WTC11 (cell line): ENCODE measurements around the gene ATP5ME. TPM values are rescaled to one million over a fixed set of nuclear protein-coding genes. Genes with fewer than 3 reads are reported as not detected.

Experiments
- ATAC-seq: fragments of 200-7000 bp; cut with Tn5 transposase; 2 replicates; pipeline ENCODE4 v1.10.0; 2021; ENCODE audit warnings: mild to moderate bottlenecking, moderate library complexity
- CTCF ChIA-PET: fragments of 300-600 bp; sonication (Branson Sonifier 250); formaldehyde crosslinking; loops from one replicate; lab custom pipeline; 2021; ENCODE audit warnings: antibody characterized with exemption; lab: Charles Lee
- POLR2A ChIA-PET: fragments of 350-600 bp; sonication (Branson Sonifier 250); formaldehyde crosslinking; loops from one replicate; lab custom pipeline; 2021; ENCODE audit warnings: antibody characterized with exemption; lab: Charles Lee
- DNase-seq: peaks from one replicate; pipeline ENCODE4 v3.0.0; 2021; ENCODE audit warnings: low spot score
- H3K27ac Mint-ChIP-seq: 2 replicates; pipeline ENCODE4 v1.8.0; 2021; ENCODE audit warnings: mixed read lengths
- H3K27me3 Mint-ChIP-seq: 2 replicates; pipeline ENCODE4 v1.8.0; 2021; ENCODE audit warnings: low read depth, mild to moderate bottlenecking, moderate library complexity, mixed read lengths
- H3K36me3 Mint-ChIP-seq: 2 replicates; pipeline ENCODE4 v1.8.0; 2021; ENCODE audit warnings: mixed read lengths
- H3K4me1 Mint-ChIP-seq: 2 replicates; pipeline ENCODE4 v1.8.0; 2022; ENCODE audit warnings: mixed read lengths
- H3K4me3 Mint-ChIP-seq: 2 replicates; pipeline ENCODE4 v1.8.0; 2021; ENCODE audit warnings: mild to moderate bottlenecking, moderate library complexity, mixed read lengths
- H3K9me3 Mint-ChIP-seq: 2 replicates; pipeline ENCODE4 v1.8.0; 2021; ENCODE audit warnings: mixed read lengths
- GRHL2 ChIP-seq: fragments of 250-450 bp; sonication (Bioruptor Pico); IDR thresholded peaks from 2 replicates; pipeline ENCODE4 v1.8.0; 2022; ENCODE audit warnings: mild to moderate bottlenecking, moderate library complexity; ENCODE audit not compliant: insufficient replicate concordance, severe bottlenecking
- GTF2I ChIP-seq: fragments of 250-450 bp; sonication (Bioruptor Pico); conservative IDR thresholded peaks from 2 replicates; pipeline ENCODE4 v1.4.0; 2021; ENCODE audit warnings: mild to moderate bottlenecking
- NR1H2 ChIP-seq: sonication (generic); formaldehyde crosslinking; IDR thresholded peaks from 2 replicates; pipeline ENCODE4 v1.9.0; 2021; ENCODE audit warnings: mild to moderate bottlenecking, moderate library complexity, missing genetic modification reagents
- NR3C1 ChIP-seq: sonication (generic); formaldehyde crosslinking; conservative IDR thresholded peaks from 2 replicates; pipeline ENCODE4 v1.8.1; 2023; ENCODE audit warnings: low read depth, mild to moderate bottlenecking, missing genetic modification reagents
- RELA ChIP-seq: sonication (generic); formaldehyde crosslinking; IDR thresholded peaks from 2 replicates; pipeline ENCODE4 v1.8.1; 2022; ENCODE audit warnings: missing genetic modification reagents, mild to moderate bottlenecking, borderline replicate concordance
- SMAD3 ChIP-seq: sonication (generic); formaldehyde crosslinking; IDR thresholded peaks from 2 replicates; pipeline ENCODE4 v1.8.0; 2022; ENCODE audit warnings: missing genetic modification reagents, mild to moderate bottlenecking, borderline replicate concordance
- ZNF219 ChIP-seq: sonication (generic); formaldehyde crosslinking; IDR thresholded peaks from 2 replicates; pipeline ENCODE4 v1.8.0; 2023; ENCODE audit warnings: missing genetic modification reagents, mild to moderate bottlenecking, borderline replicate concordance
- ZNF263 ChIP-seq: sonication (generic); formaldehyde crosslinking; IDR thresholded peaks from 2 replicates; pipeline ENCODE4 v1.8.1; 2022; ENCODE audit warnings: low read depth, mild to moderate bottlenecking, moderate library complexity, missing genetic modification reagents
- ZNF423 ChIP-seq: fragments of 250-450 bp; sonication (Bioruptor Pico); IDR thresholded peaks from 2 replicates; pipeline ENCODE4 v2.1.2; 2022; ENCODE audit warnings: mild to moderate bottlenecking, moderate library complexity
- ZNF671 ChIP-seq: fragments of 250-450 bp; sonication (Bioruptor Pico); IDR thresholded peaks from 2 replicates; pipeline ENCODE4 v1.8.0; 2021; ENCODE audit warnings: mild to moderate bottlenecking
- total RNA-seq: library from RNA; stranded (reverse); gene quantifications from 3 replicates; pipeline ENCODE4 v1.2.3, GENCODE V29; 2021
- TF ChIP-seq, protein P1 (sequence below): fragments of 250-450 bp; sonication (Bioruptor Pico); IDR thresholded peaks from 2 replicates; pipeline ENCODE4 v1.9.0; 2021; ENCODE audit warnings: mild to moderate bottlenecking, borderline replicate concordance
- TF ChIP-seq, protein P2 (sequence below): sonication (generic); formaldehyde crosslinking; IDR thresholded peaks from 2 replicates; pipeline ENCODE4 v1.8.1; 2022; ENCODE audit warnings: low read depth, missing genetic modification reagents, borderline replicate concordance
- TF ChIP-seq, protein P3 (sequence below): sonication (generic); formaldehyde crosslinking; IDR thresholded peaks from 2 replicates; pipeline ENCODE4 v1.8.1; 2023; ENCODE audit warnings: mild to moderate bottlenecking, missing genetic modification reagents, moderate library complexity
- TF ChIP-seq, protein P4 (sequence below): fragments of 250-450 bp; sonication (Bioruptor Pico); IDR thresholded peaks from 2 replicates; pipeline ENCODE4 v2.1.2; 2022; ENCODE audit warnings: mild to moderate bottlenecking, moderate library complexity
- TF ChIP-seq, protein P5 (sequence below): sonication (generic); formaldehyde crosslinking; IDR thresholded peaks from 2 replicates; pipeline ENCODE4 v1.8.1; 2023; ENCODE audit warnings: mild to moderate bottlenecking, missing genetic modification reagents, borderline replicate concordance
- TF ChIP-seq, protein P6 (sequence below): sonication (generic); formaldehyde crosslinking; IDR thresholded peaks from 2 replicates; pipeline ENCODE4 v1.8.1; 2023; ENCODE audit warnings: mild to moderate bottlenecking, missing genetic modification reagents
- TF ChIP-seq, protein P7 (sequence below): sonication (generic); formaldehyde crosslinking; IDR thresholded peaks from 2 replicates; pipeline ENCODE4 v1.8.0; 2022; ENCODE audit warnings: mild to moderate bottlenecking, missing genetic modification reagents

ATP5ME gene
- total RNA-seq, 1 experiment from 2014 or later = 468 TPM

DNA sequence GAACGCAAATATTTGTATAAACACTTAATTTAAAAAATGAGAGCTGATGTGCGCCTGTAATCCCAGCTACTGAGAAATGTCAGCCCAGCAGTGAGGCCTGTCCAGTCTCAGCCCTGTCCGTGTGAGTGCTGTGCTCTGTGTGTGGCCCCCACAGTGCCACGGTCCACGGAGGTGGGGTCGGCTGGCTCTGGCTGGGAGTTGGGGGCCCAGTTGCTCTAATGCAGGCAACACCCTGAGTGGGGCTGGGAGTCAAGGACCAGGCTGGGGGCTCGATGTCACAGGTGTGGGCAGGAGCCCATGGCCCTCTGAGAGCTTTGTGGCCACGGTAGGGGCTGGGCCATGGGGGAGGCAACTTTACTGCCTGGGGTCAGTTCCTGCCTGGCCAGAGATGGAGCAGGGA is 44.4 kb upstream of the ATP5ME start:
- Mint-ChIP-seq H3K27me3 (no peaks in the 10 kb centered on the region), H3K27ac (no peak overlapping the region), H3K9me3 (no peaks in the 10 kb centered on the region), H3K4me1 (no peaks in the 10 kb centered on the region), H3K4me3 (no peak overlapping the region), H3K36me3 (peaks cover 15% of the 10 kb centered on the region)
- CTCF ChIA-PET = interaction anchor here (4.1 kb wide), 1 partner anchor 34 kb away, joined by 17 read pairs; no protein-coding TSS in a partner anchor
- POLR2A ChIA-PET = no interaction called here
- TF ChIP-seq, protein P1, sequence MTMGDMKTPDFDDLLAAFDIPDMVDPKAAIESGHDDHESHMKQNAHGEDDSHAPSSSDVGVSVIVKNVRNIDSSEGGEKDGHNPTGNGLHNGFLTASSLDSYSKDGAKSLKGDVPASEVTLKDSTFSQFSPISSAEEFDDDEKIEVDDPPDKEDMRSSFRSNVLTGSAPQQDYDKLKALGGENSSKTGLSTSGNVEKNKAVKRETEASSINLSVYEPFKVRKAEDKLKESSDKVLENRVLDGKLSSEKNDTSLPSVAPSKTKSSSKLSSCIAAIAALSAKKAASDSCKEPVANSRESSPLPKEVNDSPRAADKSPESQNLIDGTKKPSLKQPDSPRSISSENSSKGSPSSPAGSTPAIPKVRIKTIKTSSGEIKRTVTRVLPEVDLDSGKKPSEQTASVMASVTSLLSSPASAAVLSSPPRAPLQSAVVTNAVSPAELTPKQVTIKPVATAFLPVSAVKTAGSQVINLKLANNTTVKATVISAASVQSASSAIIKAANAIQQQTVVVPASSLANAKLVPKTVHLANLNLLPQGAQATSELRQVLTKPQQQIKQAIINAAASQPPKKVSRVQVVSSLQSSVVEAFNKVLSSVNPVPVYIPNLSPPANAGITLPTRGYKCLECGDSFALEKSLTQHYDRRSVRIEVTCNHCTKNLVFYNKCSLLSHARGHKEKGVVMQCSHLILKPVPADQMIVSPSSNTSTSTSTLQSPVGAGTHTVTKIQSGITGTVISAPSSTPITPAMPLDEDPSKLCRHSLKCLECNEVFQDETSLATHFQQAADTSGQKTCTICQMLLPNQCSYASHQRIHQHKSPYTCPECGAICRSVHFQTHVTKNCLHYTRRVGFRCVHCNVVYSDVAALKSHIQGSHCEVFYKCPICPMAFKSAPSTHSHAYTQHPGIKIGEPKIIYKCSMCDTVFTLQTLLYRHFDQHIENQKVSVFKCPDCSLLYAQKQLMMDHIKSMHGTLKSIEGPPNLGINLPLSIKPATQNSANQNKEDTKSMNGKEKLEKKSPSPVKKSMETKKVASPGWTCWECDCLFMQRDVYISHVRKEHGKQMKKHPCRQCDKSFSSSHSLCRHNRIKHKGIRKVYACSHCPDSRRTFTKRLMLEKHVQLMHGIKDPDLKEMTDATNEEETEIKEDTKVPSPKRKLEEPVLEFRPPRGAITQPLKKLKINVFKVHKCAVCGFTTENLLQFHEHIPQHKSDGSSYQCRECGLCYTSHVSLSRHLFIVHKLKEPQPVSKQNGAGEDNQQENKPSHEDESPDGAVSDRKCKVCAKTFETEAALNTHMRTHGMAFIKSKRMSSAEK (CRISPR knock-in tag) = no peak
- no peak for TF ChIP-seq RELA (CRISPR knock-in tag)
- TF ChIP-seq, protein P2, sequence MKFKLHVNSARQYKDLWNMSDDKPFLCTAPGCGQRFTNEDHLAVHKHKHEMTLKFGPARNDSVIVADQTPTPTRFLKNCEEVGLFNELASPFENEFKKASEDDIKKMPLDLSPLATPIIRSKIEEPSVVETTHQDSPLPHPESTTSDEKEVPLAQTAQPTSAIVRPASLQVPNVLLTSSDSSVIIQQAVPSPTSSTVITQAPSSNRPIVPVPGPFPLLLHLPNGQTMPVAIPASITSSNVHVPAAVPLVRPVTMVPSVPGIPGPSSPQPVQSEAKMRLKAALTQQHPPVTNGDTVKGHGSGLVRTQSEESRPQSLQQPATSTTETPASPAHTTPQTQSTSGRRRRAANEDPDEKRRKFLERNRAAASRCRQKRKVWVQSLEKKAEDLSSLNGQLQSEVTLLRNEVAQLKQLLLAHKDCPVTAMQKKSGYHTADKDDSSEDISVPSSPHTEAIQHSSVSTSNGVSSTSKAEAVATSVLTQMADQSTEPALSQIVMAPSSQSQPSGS (CRISPR knock-in tag) = no peak
- TF ChIP-seq, protein P3, sequence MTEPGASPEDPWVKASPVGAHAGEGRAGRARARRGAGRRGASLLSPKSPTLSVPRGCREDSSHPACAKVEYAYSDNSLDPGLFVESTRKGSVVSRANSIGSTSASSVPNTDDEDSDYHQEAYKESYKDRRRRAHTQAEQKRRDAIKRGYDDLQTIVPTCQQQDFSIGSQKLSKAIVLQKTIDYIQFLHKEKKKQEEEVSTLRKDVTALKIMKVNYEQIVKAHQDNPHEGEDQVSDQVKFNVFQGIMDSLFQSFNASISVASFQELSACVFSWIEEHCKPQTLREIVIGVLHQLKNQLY (CRISPR knock-in tag) = no peak
- TF ChIP-seq NR1H2 (CRISPR knock-in tag) = no peak
- TF ChIP-seq, protein P4, sequence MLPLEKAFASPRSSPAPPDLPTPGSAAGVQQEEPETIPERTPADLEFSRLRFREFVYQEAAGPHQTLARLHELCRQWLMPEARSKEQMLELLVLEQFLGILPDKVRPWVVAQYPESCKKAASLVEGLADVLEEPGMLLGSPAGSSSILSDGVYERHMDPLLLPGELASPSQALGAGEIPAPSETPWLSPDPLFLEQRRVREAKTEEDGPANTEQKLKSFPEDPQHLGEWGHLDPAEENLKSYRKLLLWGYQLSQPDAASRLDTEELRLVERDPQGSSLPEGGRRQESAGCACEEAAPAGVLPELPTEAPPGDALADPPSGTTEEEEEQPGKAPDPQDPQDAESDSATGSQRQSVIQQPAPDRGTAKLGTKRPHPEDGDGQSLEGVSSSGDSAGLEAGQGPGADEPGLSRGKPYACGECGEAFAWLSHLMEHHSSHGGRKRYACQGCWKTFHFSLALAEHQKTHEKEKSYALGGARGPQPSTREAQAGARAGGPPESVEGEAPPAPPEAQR (CRISPR knock-in tag) = no peak
- no peak for TF ChIP-seq ZNF671 (CRISPR knock-in tag)
- TF ChIP-seq, protein P5, sequence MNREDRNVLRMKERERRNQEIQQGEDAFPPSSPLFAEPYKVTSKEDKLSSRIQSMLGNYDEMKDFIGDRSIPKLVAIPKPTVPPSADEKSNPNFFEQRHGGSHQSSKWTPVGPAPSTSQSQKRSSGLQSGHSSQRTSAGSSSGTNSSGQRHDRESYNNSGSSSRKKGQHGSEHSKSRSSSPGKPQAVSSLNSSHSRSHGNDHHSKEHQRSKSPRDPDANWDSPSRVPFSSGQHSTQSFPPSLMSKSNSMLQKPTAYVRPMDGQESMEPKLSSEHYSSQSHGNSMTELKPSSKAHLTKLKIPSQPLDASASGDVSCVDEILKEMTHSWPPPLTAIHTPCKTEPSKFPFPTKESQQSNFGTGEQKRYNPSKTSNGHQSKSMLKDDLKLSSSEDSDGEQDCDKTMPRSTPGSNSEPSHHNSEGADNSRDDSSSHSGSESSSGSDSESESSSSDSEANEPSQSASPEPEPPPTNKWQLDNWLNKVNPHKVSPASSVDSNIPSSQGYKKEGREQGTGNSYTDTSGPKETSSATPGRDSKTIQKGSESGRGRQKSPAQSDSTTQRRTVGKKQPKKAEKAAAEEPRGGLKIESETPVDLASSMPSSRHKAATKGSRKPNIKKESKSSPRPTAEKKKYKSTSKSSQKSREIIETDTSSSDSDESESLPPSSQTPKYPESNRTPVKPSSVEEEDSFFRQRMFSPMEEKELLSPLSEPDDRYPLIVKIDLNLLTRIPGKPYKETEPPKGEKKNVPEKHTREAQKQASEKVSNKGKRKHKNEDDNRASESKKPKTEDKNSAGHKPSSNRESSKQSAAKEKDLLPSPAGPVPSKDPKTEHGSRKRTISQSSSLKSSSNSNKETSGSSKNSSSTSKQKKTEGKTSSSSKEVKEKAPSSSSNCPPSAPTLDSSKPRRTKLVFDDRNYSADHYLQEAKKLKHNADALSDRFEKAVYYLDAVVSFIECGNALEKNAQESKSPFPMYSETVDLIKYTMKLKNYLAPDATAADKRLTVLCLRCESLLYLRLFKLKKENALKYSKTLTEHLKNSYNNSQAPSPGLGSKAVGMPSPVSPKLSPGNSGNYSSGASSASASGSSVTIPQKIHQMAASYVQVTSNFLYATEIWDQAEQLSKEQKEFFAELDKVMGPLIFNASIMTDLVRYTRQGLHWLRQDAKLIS (CRISPR knock-in tag) = no peak
- TF ChIP-seq ZNF219 (CRISPR knock-in tag) = no peak
- TF ChIP-seq, protein P6, sequence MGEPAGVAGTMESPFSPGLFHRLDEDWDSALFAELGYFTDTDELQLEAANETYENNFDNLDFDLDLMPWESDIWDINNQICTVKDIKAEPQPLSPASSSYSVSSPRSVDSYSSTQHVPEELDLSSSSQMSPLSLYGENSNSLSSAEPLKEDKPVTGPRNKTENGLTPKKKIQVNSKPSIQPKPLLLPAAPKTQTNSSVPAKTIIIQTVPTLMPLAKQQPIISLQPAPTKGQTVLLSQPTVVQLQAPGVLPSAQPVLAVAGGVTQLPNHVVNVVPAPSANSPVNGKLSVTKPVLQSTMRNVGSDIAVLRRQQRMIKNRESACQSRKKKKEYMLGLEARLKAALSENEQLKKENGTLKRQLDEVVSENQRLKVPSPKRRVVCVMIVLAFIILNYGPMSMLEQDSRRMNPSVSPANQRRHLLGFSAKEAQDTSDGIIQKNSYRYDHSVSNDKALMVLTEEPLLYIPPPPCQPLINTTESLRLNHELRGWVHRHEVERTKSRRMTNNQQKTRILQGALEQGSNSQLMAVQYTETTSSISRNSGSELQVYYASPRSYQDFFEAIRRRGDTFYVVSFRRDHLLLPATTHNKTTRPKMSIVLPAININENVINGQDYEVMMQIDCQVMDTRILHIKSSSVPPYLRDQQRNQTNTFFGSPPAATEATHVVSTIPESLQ = no peak
- no peak for TF ChIP-seq GRHL2
- TF ChIP-seq GTF2I (CRISPR knock-in tag) = no peak
- TF ChIP-seq SMAD3 (CRISPR knock-in tag) = no peak
- no peak for TF ChIP-seq ZNF423
- TF ChIP-seq NR3C1 = no peak
- TF ChIP-seq, protein P7, sequence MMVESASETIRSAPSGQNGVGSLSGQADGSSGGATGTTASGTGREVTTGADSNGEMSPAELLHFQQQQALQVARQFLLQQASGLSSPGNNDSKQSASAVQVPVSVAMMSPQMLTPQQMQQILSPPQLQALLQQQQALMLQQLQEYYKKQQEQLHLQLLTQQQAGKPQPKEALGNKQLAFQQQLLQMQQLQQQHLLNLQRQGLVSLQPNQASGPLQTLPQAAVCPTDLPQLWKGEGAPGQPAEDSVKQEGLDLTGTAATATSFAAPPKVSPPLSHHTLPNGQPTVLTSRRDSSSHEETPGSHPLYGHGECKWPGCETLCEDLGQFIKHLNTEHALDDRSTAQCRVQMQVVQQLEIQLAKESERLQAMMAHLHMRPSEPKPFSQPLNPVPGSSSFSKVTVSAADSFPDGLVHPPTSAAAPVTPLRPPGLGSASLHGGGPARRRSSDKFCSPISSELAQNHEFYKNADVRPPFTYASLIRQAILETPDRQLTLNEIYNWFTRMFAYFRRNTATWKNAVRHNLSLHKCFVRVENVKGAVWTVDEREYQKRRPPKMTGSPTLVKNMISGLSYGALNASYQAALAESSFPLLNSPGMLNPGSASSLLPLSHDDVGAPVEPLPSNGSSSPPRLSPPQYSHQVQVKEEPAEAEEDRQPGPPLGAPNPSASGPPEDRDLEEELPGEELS = no peak
- no peak for TF ChIP-seq ZNF263
- ATAC-seq = no peak
- DNase-seq = no peak
